Erythroblast (primary cell): ENCODE measurements around the gene GNG4.

Experiments used
- GATA1 ChIP-seq: IDR thresholded peaks from 2 replicates; pipeline ENCODE4 v1.6.1; 2011; ENCODE audit warnings: low read depth, mild to moderate bottlenecking, control low read depth, low read length, moderate library complexity
- POLR2A ChIP-seq: IDR thresholded peaks from 2 replicates; pipeline ENCODE4 v1.6.1; 2011; ENCODE audit warnings: mild to moderate bottlenecking, low read length

GRCh38 chr1:235683653-235684052, 34.1 kb upstream of the GNG4 start:
- TF ChIP-seq POLR2A (no peak), GATA1 (no peak)
